CD4-positive, alpha-beta memory T cell (primary cell): Measurements from ENCODE around the gene CERKL. TPM values are rescaled to one million over a fixed set of nuclear protein-coding genes. Genes with fewer than 3 reads are reported as not detected.
A peak's percentile ranks its signal among the peaks of the same experiment; 100 is the strongest.

Source experiments
- CTCF ChIA-PET: fragments of 350-600 bp; sonication (Branson Sonifier 250); formaldehyde crosslinking; loops from one replicate; lab custom pipeline; 2021; ENCODE audit warnings: inconsistent platforms; ENCODE audit not compliant: partially characterized antibody; lab: Charles Lee
- POLR2A ChIA-PET: fragments of 350-600 bp; sonication (Branson Sonifier 250); formaldehyde crosslinking; loops from one replicate; lab custom pipeline; 2021; ENCODE audit not compliant: partially characterized antibody; lab: Charles Lee
- DNase-seq, 5 donors: peaks; one replicate each; pipeline versions ENCODE4 v3.0.0 to v3.0.0-alpha.2; 2020 to 2022; ENCODE audit warnings: mixed read lengths in 1 of 5
- H3K27ac ChIP-seq: one replicate; pipeline ENCODE4 v1.7.0; 2013; ENCODE audit warnings: low read depth, low read length
- H3K27me3 ChIP-seq: 2 replicates; pipeline ENCODE4 v1.7.0; 2013; ENCODE audit warnings: mild to moderate bottlenecking, low read length, moderate library complexity; ENCODE audit not compliant: insufficient read depth
- H3K36me3 ChIP-seq: 2 replicates; pipeline ENCODE4 v1.7.0; 2013; ENCODE audit warnings: mild to moderate bottlenecking, low read length, moderate library complexity; ENCODE audit not compliant: insufficient read depth
- H3K4me1 ChIP-seq: 2 replicates; pipeline ENCODE4 v1.7.0; 2013; ENCODE audit warnings: mild to moderate bottlenecking, low read length, moderate library complexity; ENCODE audit not compliant: insufficient read depth
- H3K4me3 ChIP-seq, 2 donors: one replicate each; pipeline ENCODE4 v1.7.0; 2013; ENCODE audit warnings: low read length in 2 of 2, mild to moderate bottlenecking in 1 of 2
- H3K9me3 ChIP-seq, 2 donors: one replicate each; pipeline ENCODE4 v1.7.0; 2013; ENCODE audit warnings: low read length in 2 of 2, control low read depth in 1 of 2; ENCODE audit not compliant: control insufficient read depth in 1 of 2
- H3K27ac Mint-ChIP-seq, 7 donors: one replicate each; pipeline ENCODE4 v1.8.0; 2020 to 2021; ENCODE audit warnings: mixed read lengths in 7 of 7, mild to moderate bottlenecking in 6 of 7, inconsistent platforms in 3 of 7, moderate library complexity in 3 of 7
- H3K27me3 Mint-ChIP-seq, 2 donors: one replicate each; pipeline ENCODE4 v1.8.0; 2020 to 2021; ENCODE audit warnings: mixed read lengths in 2 of 2
- H3K36me3 Mint-ChIP-seq, 2 donors: one replicate each; pipeline ENCODE4 v1.8.0; 2020 to 2021; ENCODE audit warnings: mixed read lengths in 2 of 2, inconsistent platforms in 1 of 2, mild to moderate bottlenecking in 1 of 2
- H3K4me1 Mint-ChIP-seq, 4 donors: one replicate each; pipeline ENCODE4 v1.8.0; 2020 to 2021; ENCODE audit warnings: mixed read lengths in 4 of 4, mild to moderate bottlenecking in 1 of 4
- H3K4me3 Mint-ChIP-seq, 8 donors: one replicate each; pipeline ENCODE4 v1.8.0; 2020 to 2021; ENCODE audit warnings: mixed read lengths in 8 of 8, mild to moderate bottlenecking in 7 of 8, moderate library complexity in 6 of 8, inconsistent platforms in 3 of 8
- H3K9me3 Mint-ChIP-seq, 8 donors: one replicate each; pipeline ENCODE4 v1.8.0; 2020 to 2021; ENCODE audit warnings: mixed read lengths in 8 of 8, mild to moderate bottlenecking in 5 of 8, inconsistent platforms in 3 of 8, moderate library complexity in 1 of 8
- intact Hi-C: fragments of 100-400 bp; cut with micrococcal nuclease; formaldehyde crosslinking; loops from one replicate; pipeline ENCODE4 v1.15.1; 2023
- polyA plus RNA-seq, 2 donors: library from polyadenylated mRNA; unstranded; fragments of 300-500 nt; fragmentation: Illumina TruSeq; gene quantifications; one replicate each; pipeline ENCODE4 v1.2.3, GENCODE V29; 2021
- total RNA-seq, 2 experiments: library from RNA; stranded (reverse); gene quantifications; one replicate each; pipeline ENCODE4 v1.2.3, GENCODE V29; 2021

CERKL gene
- total and polyA plus RNA-seq, 4 experiments from 2014 or later = 0.09 to 33.3 (median 15.6) TPM

DNA sequence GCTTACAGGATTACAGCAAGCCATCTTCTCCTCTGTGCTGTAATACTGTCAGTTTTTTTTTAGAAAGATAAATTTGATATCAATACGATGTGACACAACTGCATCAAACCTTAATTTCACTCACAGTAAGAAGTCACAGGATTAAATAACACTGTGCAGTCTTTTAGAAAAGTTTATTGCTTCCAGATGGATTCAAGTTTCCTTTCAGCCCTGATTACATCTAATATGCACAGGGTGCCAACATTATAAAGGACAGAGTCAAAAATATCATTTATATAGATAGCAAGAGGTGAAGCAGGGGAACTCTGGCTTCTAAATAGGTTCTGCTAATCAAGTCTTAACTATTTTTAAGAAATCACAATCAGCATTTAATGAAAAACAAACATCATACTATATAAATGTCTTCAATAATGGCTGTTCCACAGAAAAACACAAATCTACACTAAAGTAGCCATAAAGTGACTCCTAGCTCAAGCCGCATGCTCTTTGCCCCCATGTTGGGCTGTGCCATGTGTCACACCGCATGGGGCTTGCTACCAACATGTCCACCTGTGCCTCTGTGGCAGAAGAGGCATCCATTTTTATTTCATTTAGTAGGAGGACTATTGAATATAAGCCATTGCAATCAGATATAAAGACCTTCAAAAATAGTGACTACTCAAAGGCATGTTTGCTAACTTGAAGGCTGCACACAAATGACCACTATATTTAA, 35.0 kb downstream of the CERKL start:
- H3K4me1 Mint-ChIP-seq = no peaks in the 10 kb centered on the region
- no peak overlapping the region for H3K27ac ChIP-seq
- no peaks in the 10 kb centered on the region for H3K36me3 Mint-ChIP-seq
- no peaks in the 10 kb centered on the region for H3K36me3 ChIP-seq
- peaks cover 5% of the 10 kb centered on the region for H3K27me3 ChIP-seq
- no peak overlapping the region for H3K4me3 Mint-ChIP-seq
- peaks cover 8 to 13% of the 10 kb centered on the region in 2 donors for H3K27me3 Mint-ChIP-seq
- H3K4me3 ChIP-seq = no peak overlapping the region
- H3K9me3 ChIP-seq = no peaks in the 10 kb centered on the region
- no peak overlapping the region for H3K27ac Mint-ChIP-seq
- ChIA-PET CTCF (no interaction called here), POLR2A (no interaction called here)
- peaks cover 0 to 3% (median 0%) of the 10 kb centered on the region in 8 donors for H3K9me3 Mint-ChIP-seq
- intact Hi-C loops = no loop called here
- DNase-seq = no peak
- H3K4me1 ChIP-seq = no peaks in the 10 kb centered on the region

DNA sequence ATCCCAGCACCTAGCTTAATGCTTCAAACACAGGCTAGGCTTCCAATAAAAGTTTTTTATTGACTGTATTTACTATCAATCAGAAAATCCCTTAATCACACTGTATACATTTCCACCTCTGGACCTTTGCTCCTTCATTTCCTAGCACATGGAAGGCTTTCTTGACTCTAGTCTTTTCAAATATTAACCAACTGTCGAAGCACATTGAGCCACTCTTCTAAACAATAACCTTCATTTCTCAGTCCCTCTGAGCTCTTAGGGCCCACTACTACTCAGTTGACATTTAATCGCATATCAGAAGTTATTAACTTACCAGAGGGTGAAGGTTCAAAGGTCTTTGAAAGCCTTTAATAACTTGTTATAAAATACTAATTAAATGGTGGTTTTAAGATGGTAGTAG, 37.4 kb downstream of the CERKL start:
- H3K27ac Mint-ChIP-seq = no peak overlapping the region
- no peak overlapping the region for H3K27ac ChIP-seq
- peaks cover 0 to 1% (median 0%) of the 10 kb centered on the region in 8 donors for H3K9me3 Mint-ChIP-seq
- peaks cover 6 to 11% of the 10 kb centered on the region in 2 donors for H3K27me3 Mint-ChIP-seq
- H3K4me3 ChIP-seq = no peak overlapping the region
- H3K4me1 Mint-ChIP-seq = no peaks in the 10 kb centered on the region
- no peak for DNase-seq
- POLR2A ChIA-PET = no interaction called here
- intact Hi-C loops = no loop called here
- H3K4me3 Mint-ChIP-seq = no peak overlapping the region
- H3K36me3 Mint-ChIP-seq = no peaks in the 10 kb centered on the region
- peaks cover 4% of the 10 kb centered on the region for H3K27me3 ChIP-seq
- CTCF ChIA-PET = no interaction called here
- no peaks in the 10 kb centered on the region for H3K36me3 ChIP-seq
- no peaks in the 10 kb centered on the region for H3K9me3 ChIP-seq
- no peaks in the 10 kb centered on the region for H3K4me1 ChIP-seq

- intact Hi-C loops = no loop called here
- ChIA-PET CTCF (no interaction called here), POLR2A (no interaction called here)
- H3K27me3 Mint-ChIP-seq = peaks cover 4 to 7% of the 10 kb centered on the region in 2 donors
- H3K4me1 Mint-ChIP-seq = no peaks in the 10 kb centered on the region
- no peak for DNase-seq
- no peak overlapping the region for H3K4me3 Mint-ChIP-seq
- Histone ChIP-seq H3K27me3 (no peaks in the 10 kb centered on the region), H3K4me1 (no peaks in the 10 kb centered on the region), H3K4me3 (no peak overlapping the region), H3K9me3 (no peaks in the 10 kb centered on the region), H3K27ac (no peak overlapping the region), H3K36me3 (no peaks in the 10 kb centered on the region)
- peaks cover 0 to 1% (median 0%) of the 10 kb centered on the region in 8 donors for H3K9me3 Mint-ChIP-seq
- no peaks in the 10 kb centered on the region for H3K36me3 Mint-ChIP-seq
- no peak overlapping the region for H3K27ac Mint-ChIP-seq
Measured at GRCh38 chr2:181616715-181617114, 40.2 kb downstream of the CERKL start.

DNA sequence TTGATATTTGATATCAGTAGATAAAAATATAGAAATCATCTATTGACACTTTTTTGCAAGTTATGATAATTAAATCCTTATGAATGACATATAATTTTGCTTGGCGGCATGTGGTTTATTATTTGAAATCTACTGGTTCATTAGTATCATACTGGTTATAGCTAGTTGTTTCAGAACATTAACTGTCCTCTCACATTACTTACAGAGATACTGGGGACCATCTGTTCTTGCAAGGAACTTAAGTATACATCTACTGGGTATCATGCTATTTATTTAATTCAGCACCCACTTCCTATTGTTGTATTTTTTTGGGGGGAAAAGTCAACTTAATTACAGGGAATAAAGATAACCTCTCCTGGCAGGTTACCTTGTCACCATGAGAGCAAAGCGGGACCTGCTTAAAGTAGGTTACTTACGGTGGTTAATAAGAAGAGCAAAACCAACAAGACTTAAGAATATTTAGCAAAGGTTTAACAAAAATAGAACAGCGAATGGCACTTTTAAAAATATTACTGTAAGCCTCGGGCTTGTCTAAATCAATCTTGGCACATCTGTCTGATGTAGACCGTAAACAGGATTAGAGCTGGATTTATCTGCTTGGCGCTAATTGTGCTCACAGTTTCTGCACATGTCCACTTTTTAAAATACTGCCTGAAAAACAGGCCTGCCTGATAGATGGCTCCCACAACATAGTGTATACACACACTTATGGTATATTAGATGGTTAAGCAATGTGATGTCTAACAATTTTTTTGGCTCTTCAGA, 41.8 kb downstream of the CERKL start:
- Histone ChIP-seq H3K4me1 (no peaks in the 10 kb centered on the region), H3K27ac (no peak overlapping the region), H3K27me3 (no peaks in the 10 kb centered on the region), H3K9me3 (no peaks in the 10 kb centered on the region), H3K36me3 (no peaks in the 10 kb centered on the region), H3K4me3 (no peak overlapping the region)
- H3K9me3 Mint-ChIP-seq = peaks cover 0 to 1% (median 0%) of the 10 kb centered on the region in 8 donors
- intact Hi-C loops = no loop called here
- no peak overlapping the region for H3K27ac Mint-ChIP-seq
- POLR2A ChIA-PET = no interaction called here
- no peak overlapping the region for H3K4me3 Mint-ChIP-seq
- DNase-seq = no peak
- H3K4me1 Mint-ChIP-seq = no peaks in the 10 kb centered on the region
- CTCF ChIA-PET = interaction anchor here (0.9 kb wide), 1 partner anchor 14 kb away, joined by 3 read pairs; no protein-coding TSS in a partner anchor
- H3K27me3 Mint-ChIP-seq = peaks cover 4 to 7% of the 10 kb centered on the region in 2 donors
- no peaks in the 10 kb centered on the region for H3K36me3 Mint-ChIP-seq

DNA sequence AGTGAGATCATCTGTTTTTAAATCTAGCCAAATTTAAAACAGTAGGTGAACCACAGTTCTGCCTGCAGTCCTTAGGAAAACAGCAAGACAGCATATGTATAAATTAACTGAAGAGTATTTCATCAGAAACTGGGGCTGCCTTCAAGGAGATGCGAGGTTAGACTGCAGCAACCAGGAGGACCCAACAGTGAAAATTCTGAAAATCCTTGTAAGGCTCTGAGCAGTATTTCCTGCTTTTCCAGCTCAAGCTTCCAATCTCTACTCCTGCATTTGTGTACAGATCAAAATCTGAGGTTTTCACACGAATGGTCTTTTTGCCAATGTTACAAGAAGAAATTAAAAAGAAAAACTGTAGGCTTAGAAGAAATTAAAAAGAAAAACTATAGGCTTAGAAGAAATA, 43.7 kb downstream of the CERKL start:
- Histone ChIP-seq H3K4me3 (no peak overlapping the region), H3K27me3 (no peaks in the 10 kb centered on the region), H3K36me3 (no peaks in the 10 kb centered on the region), H3K9me3 (no peaks in the 10 kb centered on the region), H3K27ac (no peak overlapping the region), H3K4me1 (peaks cover under 1% of the 10 kb centered on the region)
- ChIA-PET CTCF (no interaction called here), POLR2A (no interaction called here)
- peaks cover 2 to 5% of the 10 kb centered on the region in 2 donors for H3K27me3 Mint-ChIP-seq
- no peaks in the 10 kb centered on the region for H3K9me3 Mint-ChIP-seq
- peaks cover 0 to 3% (median 2%) of the 10 kb centered on the region in 4 donors for H3K4me1 Mint-ChIP-seq
- no peak for DNase-seq
- H3K36me3 Mint-ChIP-seq = no peaks in the 10 kb centered on the region
- H3K27ac Mint-ChIP-seq = no peak overlapping the region
- no peak overlapping the region for H3K4me3 Mint-ChIP-seq
- intact Hi-C loops = no loop called here

DNA sequence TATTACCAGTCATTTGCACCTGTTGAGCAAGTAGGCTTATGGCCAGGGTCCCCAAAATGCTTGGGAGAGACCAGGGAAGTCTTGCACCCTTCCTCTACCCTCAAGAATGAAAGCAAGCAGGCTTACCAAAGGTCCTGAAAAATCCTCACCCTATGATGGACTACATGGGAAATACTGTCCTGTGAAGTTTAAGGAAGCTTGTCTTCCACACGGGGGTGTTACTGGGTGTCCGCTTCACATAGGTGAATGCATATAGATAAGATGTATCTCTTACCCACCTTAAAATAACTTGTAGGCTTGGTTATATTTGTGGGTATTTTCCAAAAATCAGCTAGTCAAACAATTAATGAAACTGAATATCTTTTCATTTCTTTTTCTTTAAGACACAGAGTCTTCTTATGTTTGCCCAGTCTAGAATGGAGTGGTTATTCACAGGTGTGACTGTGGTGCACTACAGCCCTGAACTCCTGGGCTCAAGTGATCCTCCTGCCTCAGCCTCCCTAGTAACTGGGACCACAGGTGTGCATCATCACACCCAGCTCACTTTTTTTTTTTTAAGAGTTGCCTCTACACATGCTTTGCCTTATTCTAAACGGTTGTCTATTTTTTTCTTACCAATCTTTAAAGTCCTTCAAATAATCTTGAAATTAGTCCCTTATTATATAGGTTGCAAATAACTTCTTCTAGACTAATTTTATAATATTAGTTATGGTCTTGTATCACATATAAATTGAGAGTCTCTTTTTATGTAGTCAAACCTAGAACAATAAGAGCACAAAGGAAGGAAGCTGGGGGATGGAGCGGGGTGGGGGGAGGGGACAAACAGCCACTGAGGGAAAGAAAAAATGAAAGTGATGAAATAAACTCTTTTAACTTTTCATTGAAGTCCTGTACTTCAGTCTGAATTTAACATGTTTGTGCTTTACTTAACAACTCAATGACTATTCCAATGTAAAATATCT, 49.0 kb downstream of the CERKL start:
- Histone ChIP-seq H3K4me3 (no peak overlapping the region), H3K4me1 (peaks cover 7% of the 10 kb centered on the region), H3K27ac (no peak overlapping the region), H3K36me3 (no peaks in the 10 kb centered on the region), H3K27me3 (no peaks in the 10 kb centered on the region), H3K9me3 (no peaks in the 10 kb centered on the region)
- H3K27me3 Mint-ChIP-seq = no peaks in the 10 kb centered on the region
- DNase-seq = no peak
- POLR2A ChIA-PET = no interaction called here
- H3K27ac Mint-ChIP-seq = no peak overlapping the region
- CTCF ChIA-PET = interaction anchor here (0.7 kb wide), 1 partner anchor 10 kb away, joined by 3 read pairs; no protein-coding TSS in a partner anchor
- H3K9me3 Mint-ChIP-seq = peaks cover 0 to 24% (median 11%) of the 10 kb centered on the region in 8 donors
- H3K36me3 Mint-ChIP-seq = peaks cover 0 to 4% of the 10 kb centered on the region in 2 donors
- H3K4me3 Mint-ChIP-seq = peak overlapping the region in 1 of 8 donors; percentile 11
- intact Hi-C loops = no loop called here
- H3K4me1 Mint-ChIP-seq = peaks cover 6 to 17% (median 10%) of the 10 kb centered on the region in 4 donors
